GM12878 (cell line): ENCODE measurements around the gene CRHR2. TPM values are rescaled to one million over a fixed set of nuclear protein-coding genes. Genes with fewer than 3 reads are reported as not detected.

Source experiments
- ATAC-seq: fragments of 200-7000 bp; cut with Tn5 transposase; 3 replicates; pipeline ENCODE4 v1.9.1; 2020; ENCODE audit warnings: mild to moderate bottlenecking, moderate library complexity
- BruUV-seq: library from RNA; stranded (reverse); fragments of 400-500 nt; replicated peaks from 2 replicates; lab custom pipeline; 2021; lab: Mats Ljungman, UMichigan
- CTCF ChIA-PET: fragments of 300-600 bp; sonication (Branson Sonifier 250); formaldehyde crosslinking; extraction: SDS; loops from one replicate; lab custom pipeline; 2021; ENCODE audit warnings: inconsistent platforms; lab: Yijun Ruan, JAX
- POLR2A ChIA-PET: fragments of 350-600 bp; formaldehyde crosslinking; extraction: SDS; loops from one replicate; lab custom pipeline; 2021; ENCODE audit warnings: inconsistent platforms; lab: Charles Lee
- RAD21 ChIA-PET: fragments of 300-600 bp; sonication (Branson Sonifier 250); formaldehyde crosslinking; loops from one replicate; lab custom pipeline; 2023; ENCODE audit warnings: antibody characterized with exemption; ENCODE audit not compliant: unreplicated experiment; lab: Charles Lee
- SMC1A ChIA-PET: fragments of 300-600 bp; sonication (Branson Sonifier 250); formaldehyde crosslinking; loops from one replicate; lab custom pipeline; 2023; ENCODE audit not compliant: unreplicated experiment, uncharacterized antibody; lab: Charles Lee
- DNase-seq: peaks from one replicate; pipeline ENCODE4 v3.0.0-alpha.2; 2011; ENCODE audit warnings: low read depth, low spot score
- FAIRE-seq: peaks from 3 replicates; lab custom pipeline; 2011; peaks lifted over from hg19 to GRCh38; lab: Jason Lieb, UNC
- H2AFZ ChIP-seq: 2 replicates; pipeline ENCODE4 v1.6.0; 2011; ENCODE audit warnings: low read depth, low read length, control low read depth; ENCODE audit not compliant: control insufficient read depth
- H3K27ac ChIP-seq: 2 replicates; pipeline ENCODE4 v1.5.1; 2011; ENCODE audit warnings: control low read depth; ENCODE audit not compliant: control insufficient read depth, insufficient read depth
- H3K27me3 ChIP-seq, 2 experiments: replicated peaks in 1 of 2; 2 replicates each; pipeline versions ENCODE4 v1.6.0 to v1.6.1; 2011; ENCODE audit warnings: low read length in 1 of 2; ENCODE audit not compliant: control insufficient read depth in 2 of 2, insufficient read depth in 2 of 2
- H3K36me3 ChIP-seq, 2 experiments: 2 replicates each; pipeline ENCODE4 v1.5.1; 2011; ENCODE audit warnings: low read length in 1 of 2; ENCODE audit not compliant: control insufficient read depth in 2 of 2, insufficient read depth in 2 of 2
- H3K4me1 ChIP-seq: 2 replicates; pipeline ENCODE4 v1.6.1; 2011; ENCODE audit warnings: mild to moderate bottlenecking, low read length, moderate library complexity, mixed read lengths; ENCODE audit not compliant: control insufficient read depth, insufficient read depth
- H3K4me2 ChIP-seq: 2 replicates; pipeline ENCODE4 v1.6.0; 2011; ENCODE audit warnings: control low read depth; ENCODE audit not compliant: control insufficient read depth, insufficient read depth
- H3K4me3 ChIP-seq: fragments of 200-600 bp; sonication (generic); 2 replicates; pipeline ENCODE4 v1.5.1; 2016
- H3K79me2 ChIP-seq: 2 replicates; pipeline ENCODE4 v1.6.0; 2011; ENCODE audit warnings: low read length; ENCODE audit not compliant: control insufficient read depth, insufficient read depth
- H3K9ac ChIP-seq: 2 replicates; pipeline ENCODE4 v1.8.0; 2011; ENCODE audit warnings: low read length, control low read depth, mixed read lengths; ENCODE audit not compliant: control insufficient read depth, insufficient read depth
- H3K9me3 ChIP-seq: replicated peaks from 3 replicates; pipeline ENCODE4 v1.5.1; 2011; ENCODE audit warnings: mild to moderate bottlenecking, low read length; ENCODE audit not compliant: control insufficient read depth, insufficient read depth
- H4K20me1 ChIP-seq: 2 replicates; pipeline ENCODE4 v1.6.0; 2011; ENCODE audit not compliant: control insufficient read depth, insufficient read depth
- ATF3 ChIP-seq: IDR thresholded peaks from 2 replicates; pipeline ENCODE4 v1.6.1; 2011; ENCODE audit warnings: low read depth, mild to moderate bottlenecking, low read length, moderate library complexity, borderline replicate concordance; ENCODE audit errors: extremely low read depth
- CHD2 ChIP-seq: IDR thresholded peaks from 2 replicates; pipeline ENCODE4 v1.6.1; 2011; ENCODE audit warnings: low read depth, low read length, improper control_type of control experiment, borderline replicate concordance
- E4F1 ChIP-seq: fragments of 450-650 bp; IDR thresholded peaks from 2 replicates; pipeline ENCODE4 v1.6.1; 2018; ENCODE audit warnings: borderline replicate concordance, mild to moderate bottlenecking; ENCODE audit not compliant: partially characterized antibody
- EP300 ChIP-seq, 2 experiments: fragments of 150-350 bp in 1 of 2; IDR thresholded peaks; 2 replicates each; pipeline ENCODE4 v1.6.1; 2011 to 2012; ENCODE audit warnings: low read depth in 2 of 2, low read length in 2 of 2, borderline replicate concordance in 1 of 2, improper control_type of control experiment in 1 of 2, inconsistent platforms in 1 of 2; ENCODE audit not compliant: control insufficient read depth in 1 of 2
- EZH2 ChIP-seq: IDR thresholded peaks from 2 replicates; pipeline ENCODE4 v1.6.1; 2012; ENCODE audit warnings: low read depth, mild to moderate bottlenecking, control low read depth, inconsistent platforms, low read length, borderline replicate concordance; ENCODE audit not compliant: control insufficient read depth
- HDGF ChIP-seq: fragments of 450-650 bp; IDR thresholded peaks from 2 replicates; pipeline ENCODE4 v1.6.1; 2016; ENCODE audit warnings: antibody characterized with exemption
- MTA2 ChIP-seq: fragments of 450-650 bp; IDR thresholded peaks from 2 replicates; pipeline ENCODE4 v1.6.1; 2016; ENCODE audit warnings: low read depth, mild to moderate bottlenecking, moderate library complexity
- MYC ChIP-seq: IDR thresholded peaks from 2 replicates; pipeline ENCODE4 v1.6.1; 2011; ENCODE audit warnings: mild to moderate bottlenecking, low read length, moderate library complexity, inconsistent platforms; ENCODE audit not compliant: insufficient read depth, insufficient replicate concordance, insufficient read length, severe bottlenecking
- PML ChIP-seq: IDR thresholded peaks from 2 replicates; pipeline ENCODE4 v1.6.1; 2012; ENCODE audit warnings: low read length, inconsistent platforms
- POLR2AphosphoS5 ChIP-seq: IDR thresholded peaks from 2 replicates; pipeline ENCODE4 v1.6.1; 2011; ENCODE audit warnings: mild to moderate bottlenecking, low read length, inconsistent platforms
- RAD21 ChIP-seq: IDR thresholded peaks from 2 replicates; pipeline ENCODE4 v1.6.1; 2011; ENCODE audit warnings: mild to moderate bottlenecking, low read depth, low read length, moderate library complexity; ENCODE audit not compliant: insufficient read depth
- RELA ChIP-seq: fragments of 450-650 bp; IDR thresholded peaks from 2 replicates; pipeline ENCODE4 v1.8.0; 2014; ENCODE audit warnings: borderline replicate concordance; ENCODE audit not compliant: partially characterized antibody
- SIN3A ChIP-seq: IDR thresholded peaks from 2 replicates; pipeline ENCODE4 v1.6.1; 2012; ENCODE audit warnings: low read depth, low read length, improper control_type of control experiment
- STAT1 ChIP-seq: fragments of 450-650 bp; conservative IDR thresholded peaks from 2 replicates; pipeline ENCODE4 v1.6.1; 2014; ENCODE audit warnings: antibody characterized with exemption, mild to moderate bottlenecking
- YBX1 ChIP-seq: fragments of 450-650 bp; IDR thresholded peaks from 2 replicates; pipeline ENCODE4 v1.6.1; 2016; ENCODE audit warnings: antibody characterized with exemption
- WGBS: methylation state at CpG from one replicate; pipeline ENCODE4 v1.1.6; 2016; ENCODE audit warnings: low lambda C conversion rate; ENCODE audit not compliant: insufficient replicate concordance, insufficient coverage; ENCODE audit errors: missing lambda C conversion rate; 5-methylcytosine and 5-hydroxymethylcytosine counted together
- in situ Hi-C: fragments of 300-500 bp; cut with MboI; formaldehyde crosslinking; loops from 9 replicates; pipeline ENCODE4 v1.14.3; 2018; ENCODE audit warnings: mixed read lengths
- intact Hi-C: fragments of 100-400 bp; cut with micrococcal nuclease; formaldehyde crosslinking; loops from one replicate; pipeline ENCODE4 v1.14.2; 2022; ENCODE audit not compliant: unreplicated experiment
- polyA plus RNA-seq, 11 experiments: library from polyadenylated mRNA; depleted of rRNA in 4 of 11; unstranded in 6 of 11; stranded (reverse) in 5 of 11; fragments of >200 nt; fragmentation: Nextera tagmentation in 4 of 11; fragmentation: Illumina TruSeq in 1 of 11; extraction: Ambion mirVana in 4 of 11; extraction: Trizol in 1 of 11; gene quantifications; 1 replicate in 1 of 11; 2 replicates in 10 of 11; pipeline versions ENCODE4 v1.2.1 to v1.2.3, GENCODE V29; 2011 to 2016; ENCODE audit warnings: inconsistent platforms in 2 of 11, missing spikeins in 2 of 11, low read depth in 1 of 11
- total RNA-seq, 4 experiments: library from RNA; depleted of rRNA in 3 of 4; stranded (reverse); fragments of >200 nt in 3 of 4; fragmentation: Illumina TruSeq in 1 of 4; extraction: Trizol in 1 of 4; gene quantifications; 2 replicates each; pipeline versions ENCODE4 v1.2.1 to v1.2.3, GENCODE V29; 2013 to 2021
- TF ChIP-seq, protein P1 (sequence below): fragments of 450-650 bp; IDR thresholded peaks from 2 replicates; pipeline ENCODE4 v1.6.1; 2017; ENCODE audit warnings: mild to moderate bottlenecking
- TF ChIP-seq, protein P2 (sequence below), 3 experiments: IDR thresholded peaks in 2 of 3; conservative IDR thresholded peaks in 1 of 3; 2 replicates each; pipeline ENCODE4 v1.5.1; 2011; ENCODE audit warnings: low read depth in 3 of 3, low read length in 3 of 3, mild to moderate bottlenecking in 3 of 3, control low read depth in 2 of 3, moderate library complexity in 2 of 3, inconsistent platforms in 1 of 3, mixed read lengths in 1 of 3; ENCODE audit not compliant: control insufficient read depth in 2 of 3, insufficient read depth in 1 of 3; ENCODE audit errors: extremely low read depth in 1 of 3

Gene CRHR2
- total and polyA plus RNA-seq, 10 of the 15 experiments (the other 5 are each of a cell fraction or from before 2014, with no cell fraction given), result not detected

GRCh38 chr7:30698481-30698880, 16.2 kb upstream of the CRHR2 start:
- Histone ChIP-seq H4K20me1 (no peaks in the 10 kb centered on the region), H3K27me3 (peaks cover 0 to 3% of the 10 kb centered on the region in 2 experiments; a peak in 1 of 4 replicates), H3K36me3 (no peaks in the 10 kb centered on the region), H3K4me1 (no peaks in the 10 kb centered on the region), H3K79me2 (no peaks in the 10 kb centered on the region), H3K27ac (no peak overlapping the region), H3K4me2 (no peak overlapping the region), H3K9me3 (no peaks in the 10 kb centered on the region), H2AFZ (no peak overlapping the region), H3K9ac (no peak overlapping the region), H3K4me3 (no peak overlapping the region)
- WGBS, result 37% methylated on average over 4 of the region's 4 CpGs
- RAD21 ChIA-PET, result no interaction called here
- CTCF ChIA-PET, result no interaction called here
- POLR2A ChIA-PET, result no interaction called here
- SMC1A ChIA-PET, result no interaction called here
- no TSS peak for BruUV-seq
- intact Hi-C loops, result no loop called here
- in situ Hi-C loops, result no loop called here
- ATAC-seq, result no peak
- DNase-seq, result no peak
- no peak for FAIRE-seq
- no peak for TF ChIP-seq PML
- no peak for TF ChIP-seq POLR2AphosphoS5
- no peak for TF ChIP-seq STAT1
- no peak for TF ChIP-seq RELA
- no peak for TF ChIP-seq CHD2
- TF ChIP-seq RAD21, result no peak
- TF ChIP-seq SIN3A, result no peak
- TF ChIP-seq, protein P1, sequence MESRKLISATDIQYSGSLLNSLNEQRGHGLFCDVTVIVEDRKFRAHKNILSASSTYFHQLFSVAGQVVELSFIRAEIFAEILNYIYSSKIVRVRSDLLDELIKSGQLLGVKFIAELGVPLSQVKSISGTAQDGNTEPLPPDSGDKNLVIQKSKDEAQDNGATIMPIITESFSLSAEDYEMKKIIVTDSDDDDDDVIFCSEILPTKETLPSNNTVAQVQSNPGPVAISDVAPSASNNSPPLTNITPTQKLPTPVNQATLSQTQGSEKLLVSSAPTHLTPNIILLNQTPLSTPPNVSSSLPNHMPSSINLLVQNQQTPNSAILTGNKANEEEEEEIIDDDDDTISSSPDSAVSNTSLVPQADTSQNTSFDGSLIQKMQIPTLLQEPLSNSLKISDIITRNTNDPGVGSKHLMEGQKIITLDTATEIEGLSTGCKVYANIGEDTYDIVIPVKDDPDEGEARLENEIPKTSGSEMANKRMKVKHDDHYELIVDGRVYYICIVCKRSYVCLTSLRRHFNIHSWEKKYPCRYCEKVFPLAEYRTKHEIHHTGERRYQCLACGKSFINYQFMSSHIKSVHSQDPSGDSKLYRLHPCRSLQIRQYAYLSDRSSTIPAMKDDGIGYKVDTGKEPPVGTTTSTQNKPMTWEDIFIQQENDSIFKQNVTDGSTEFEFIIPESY, result no peak
- TF ChIP-seq, protein P2, sequence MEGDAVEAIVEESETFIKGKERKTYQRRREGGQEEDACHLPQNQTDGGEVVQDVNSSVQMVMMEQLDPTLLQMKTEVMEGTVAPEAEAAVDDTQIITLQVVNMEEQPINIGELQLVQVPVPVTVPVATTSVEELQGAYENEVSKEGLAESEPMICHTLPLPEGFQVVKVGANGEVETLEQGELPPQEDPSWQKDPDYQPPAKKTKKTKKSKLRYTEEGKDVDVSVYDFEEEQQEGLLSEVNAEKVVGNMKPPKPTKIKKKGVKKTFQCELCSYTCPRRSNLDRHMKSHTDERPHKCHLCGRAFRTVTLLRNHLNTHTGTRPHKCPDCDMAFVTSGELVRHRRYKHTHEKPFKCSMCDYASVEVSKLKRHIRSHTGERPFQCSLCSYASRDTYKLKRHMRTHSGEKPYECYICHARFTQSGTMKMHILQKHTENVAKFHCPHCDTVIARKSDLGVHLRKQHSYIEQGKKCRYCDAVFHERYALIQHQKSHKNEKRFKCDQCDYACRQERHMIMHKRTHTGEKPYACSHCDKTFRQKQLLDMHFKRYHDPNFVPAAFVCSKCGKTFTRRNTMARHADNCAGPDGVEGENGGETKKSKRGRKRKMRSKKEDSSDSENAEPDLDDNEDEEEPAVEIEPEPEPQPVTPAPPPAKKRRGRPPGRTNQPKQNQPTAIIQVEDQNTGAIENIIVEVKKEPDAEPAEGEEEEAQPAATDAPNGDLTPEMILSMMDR (IDR thresholded peaks at IDR 0.05 in 2 of 3, conservative IDR thresholded peaks at IDR 0.05 in 1 of 3; ENCODE audit: control insufficient read depth in 2 of 3, extremely low read depth in 1 of 3, insufficient read depth in 1 of 3, low read depth in 3 of 3, low read length in 3 of 3), result no peak
- TF ChIP-seq MYC, result no peak
- TF ChIP-seq EP300 (IDR thresholded peaks at IDR 0.05; ENCODE audit: borderline replicate concordance in 1 of 2, control insufficient read depth in 1 of 2, low read depth in 2 of 2, low read length in 2 of 2), result no peak
- TF ChIP-seq E4F1, result no peak
- TF ChIP-seq MTA2, result no peak
- TF ChIP-seq HDGF, result no peak
- no peak for TF ChIP-seq YBX1
- TF ChIP-seq EZH2, result no peak
- TF ChIP-seq ATF3, result no peak
